Measurements from ENCODE around the gene STRIT1.

- TF ChIP-seq CTCF (IDR thresholded peaks at IDR 0.05; ENCODE audit: poor library complexity) (no peak), EZH2 (IDR thresholded peaks at IDR 0.05; ENCODE audit: borderline replicate concordance) (no peak), EZH2phosphoT487 (IDR thresholded peaks at IDR 0.05; ENCODE audit: low read depth, severe bottlenecking, unreplicated experiment) (no peak)
Observed at GRCh38 chr3:155331078-155331477, 37.6 kb upstream of the STRIT1 start.

Data from hepatocyte (in vitro differentiated cells).